Measurements from ENCODE around the gene TYW1B.
"Not testable (repeated sequence)": the region's sequence is repeated elsewhere in the genome, so short reads cannot be mapped to it uniquely, and the experiment has no call there.

Gene TYW1B

DNA sequence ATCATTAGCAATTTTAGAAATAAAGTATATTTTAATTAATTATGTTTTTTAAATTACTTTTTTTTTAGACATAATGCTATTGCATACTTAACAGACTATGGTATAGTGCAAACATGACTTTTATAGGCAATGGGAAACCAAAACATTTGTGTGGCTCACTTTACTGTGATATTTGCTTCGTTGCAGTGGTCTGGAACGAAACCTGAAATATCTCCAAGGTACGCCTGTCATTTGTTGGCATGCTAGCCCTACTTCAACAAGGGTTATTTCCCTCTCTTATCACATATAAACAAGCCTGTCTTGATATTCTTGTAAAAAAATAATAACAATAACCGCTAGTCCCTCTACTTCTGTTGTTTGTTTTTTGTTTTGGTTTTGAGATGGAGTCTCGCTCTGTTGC lies 74.2 kb downstream of the TYW1B start:
- DNase-seq = no peak

DNA sequence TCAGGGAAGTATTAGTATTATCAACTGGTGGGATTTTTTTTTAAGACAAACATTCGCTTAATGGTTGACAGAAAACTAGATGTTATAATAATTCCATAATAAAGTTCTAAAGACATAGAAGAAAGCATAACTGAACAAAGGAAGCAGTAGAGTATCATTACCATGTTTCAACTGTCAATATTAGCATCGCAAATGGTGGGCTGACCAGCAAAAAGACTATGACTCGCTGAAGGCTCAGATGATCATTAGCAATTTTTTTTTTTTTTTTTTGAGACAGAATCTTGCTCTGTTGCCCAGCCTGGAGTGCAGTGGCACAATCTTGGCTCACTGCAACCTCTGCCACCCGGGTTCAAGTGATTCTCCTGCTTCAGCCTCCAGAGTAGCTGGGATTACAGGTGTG lies 74.8 kb downstream of the TYW1B start:
- DNase-seq = not testable (repeated sequence)

DNA sequence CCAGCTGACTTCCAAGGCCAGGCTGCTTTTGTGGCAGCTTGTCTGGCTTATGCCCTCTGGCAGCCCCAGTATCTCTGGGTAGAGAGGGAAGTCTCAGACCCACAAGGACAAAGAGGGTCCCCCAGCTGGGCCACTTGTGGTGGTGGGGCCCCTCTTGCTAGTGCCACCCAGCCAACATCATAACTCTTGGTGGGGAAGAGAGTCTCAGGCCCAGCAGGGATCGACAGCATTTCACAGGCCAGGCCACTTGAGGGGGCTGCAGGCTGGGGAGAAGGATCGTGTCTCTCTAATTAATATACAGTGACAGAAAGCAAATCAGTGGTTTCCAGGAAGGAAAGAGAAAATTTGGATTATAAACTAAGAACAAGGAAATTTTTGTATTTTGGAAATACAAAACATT lies 76.0 kb downstream of the TYW1B start:
- no peak for DNase-seq

DNA sequence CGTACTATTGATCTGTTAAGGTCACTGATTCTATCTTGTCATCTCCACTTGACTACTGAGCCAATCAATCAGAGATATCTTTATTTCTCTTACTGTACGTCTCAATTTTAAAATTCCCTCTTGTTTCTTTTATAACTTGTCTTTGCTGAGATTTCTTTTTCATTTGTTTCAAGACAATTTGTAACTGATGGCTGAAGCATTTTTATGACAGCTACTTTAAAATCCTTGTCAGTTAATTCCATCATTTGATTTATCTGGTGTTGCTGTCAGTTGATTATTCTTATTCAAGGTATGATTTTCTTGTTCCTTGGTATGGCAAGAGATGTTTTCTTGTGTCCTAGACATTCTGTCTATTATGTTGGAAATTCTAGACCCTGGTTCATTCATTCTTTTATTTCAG lies 76.6 kb downstream of the TYW1B start:
- DNase-seq = no peak

DNA sequence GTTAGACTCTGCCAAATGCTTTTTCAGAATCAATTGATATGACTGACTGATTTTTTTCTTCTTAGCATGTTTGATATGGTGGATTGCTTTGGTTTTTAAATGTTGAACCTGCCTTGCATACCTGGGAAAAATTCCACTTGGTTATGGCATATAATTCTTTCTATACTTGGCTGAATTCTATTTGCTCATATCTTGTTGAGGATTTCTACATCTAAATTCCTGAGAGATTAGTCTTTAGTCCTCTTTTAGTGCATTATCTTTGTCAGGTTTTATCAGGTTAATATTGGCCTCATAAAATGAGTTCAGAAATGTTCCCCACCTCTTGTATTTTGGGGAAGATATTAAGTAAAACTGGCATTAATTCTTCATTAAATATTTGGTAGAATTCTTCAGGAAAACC lies 79.4 kb downstream of the TYW1B start:
- DNase-seq = not testable (repeated sequence)

DNA sequence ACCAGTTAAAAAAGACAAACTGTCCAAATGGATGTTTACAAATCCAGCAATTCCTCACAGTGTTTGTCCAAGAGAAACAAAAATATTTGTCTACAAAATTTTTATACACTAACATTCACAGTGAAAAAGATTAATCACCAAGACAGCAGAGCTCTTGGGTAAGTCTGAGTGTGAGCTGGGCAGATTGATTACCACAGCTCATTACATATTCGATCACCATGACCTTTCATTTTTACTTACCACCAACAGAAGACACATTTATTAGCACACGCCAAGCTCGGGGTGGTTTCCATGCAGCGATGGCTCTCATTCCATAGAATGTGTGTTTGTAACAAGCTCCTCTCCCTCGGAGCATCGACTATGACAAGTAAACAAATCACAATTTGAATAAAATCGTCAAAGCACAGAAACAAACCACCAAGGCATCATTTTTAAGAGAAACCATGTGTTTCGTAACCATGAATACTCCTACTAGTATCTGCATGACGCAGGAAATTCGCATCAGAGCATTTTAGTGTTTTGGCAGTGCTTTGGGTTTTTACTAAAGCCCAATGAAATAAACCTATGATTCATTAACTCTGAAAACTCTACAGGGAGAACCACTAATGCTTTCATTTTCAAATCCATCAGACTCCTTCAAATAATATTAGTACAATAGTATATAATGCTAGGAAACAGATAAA lies 83.6 kb downstream of the TYW1B start:
- not testable (repeated sequence) for DNase-seq

DNA sequence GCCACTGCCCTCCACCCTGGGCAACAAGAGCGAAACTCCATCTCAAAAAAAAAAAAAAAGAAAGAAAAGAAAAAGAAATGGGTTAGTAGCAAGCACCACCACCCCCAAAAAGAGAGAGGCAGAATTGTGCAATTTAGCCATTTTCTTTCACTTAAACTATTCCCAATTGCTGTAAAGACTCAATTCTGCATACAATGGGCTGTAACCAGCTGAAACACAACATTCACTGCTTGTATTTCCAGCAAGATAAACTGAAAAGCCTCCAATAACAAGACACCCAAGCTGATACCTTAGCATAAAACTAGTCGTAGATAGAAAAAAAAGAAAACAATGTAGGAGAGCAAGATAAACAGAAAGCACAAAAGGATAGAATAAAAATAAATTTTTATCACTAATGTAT lies 84.2 kb downstream of the TYW1B start:
- DNase-seq = not testable (repeated sequence)

DNA sequence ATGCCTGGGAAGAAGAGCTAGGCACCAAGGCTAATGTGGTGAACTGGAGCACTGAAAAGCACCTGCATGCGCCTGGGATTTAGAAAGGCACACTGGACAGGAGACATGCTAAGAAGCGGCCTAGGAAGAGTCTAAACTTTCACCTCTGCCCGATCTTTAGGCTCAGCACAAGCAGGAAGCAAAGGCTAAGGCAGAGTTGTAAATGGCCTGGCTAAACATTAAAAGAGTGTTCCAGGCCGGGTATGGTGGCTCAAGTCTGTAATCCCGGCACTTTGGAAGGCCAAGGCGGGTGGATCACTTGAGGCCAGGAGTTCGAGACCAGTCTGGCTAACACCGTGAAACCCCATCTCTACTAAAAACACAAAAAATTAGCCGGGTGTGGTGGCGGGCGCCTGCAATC lies 88.3 kb downstream of the TYW1B start:
- not testable (repeated sequence) for DNase-seq

DNA sequence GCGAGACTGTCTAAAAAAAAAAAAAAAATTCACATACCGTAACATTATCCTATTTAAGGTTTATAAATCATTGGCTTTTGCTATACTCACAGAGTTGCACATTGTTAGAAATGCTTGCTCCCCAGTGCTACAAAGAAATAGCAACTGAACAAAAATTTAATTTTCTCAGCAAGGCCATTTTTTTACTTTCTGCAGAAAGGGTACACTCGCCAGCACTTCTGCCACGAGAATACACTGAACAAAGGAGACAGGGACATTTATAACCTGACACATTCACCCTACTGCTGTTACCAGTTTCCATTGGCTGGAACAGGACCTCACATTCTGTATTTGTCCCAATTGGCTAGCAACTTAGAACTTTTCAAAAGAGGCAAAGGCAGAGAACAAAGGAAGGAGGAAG lies 92.1 kb downstream of the TYW1B start:
- DNase-seq = not testable (repeated sequence)

DNA sequence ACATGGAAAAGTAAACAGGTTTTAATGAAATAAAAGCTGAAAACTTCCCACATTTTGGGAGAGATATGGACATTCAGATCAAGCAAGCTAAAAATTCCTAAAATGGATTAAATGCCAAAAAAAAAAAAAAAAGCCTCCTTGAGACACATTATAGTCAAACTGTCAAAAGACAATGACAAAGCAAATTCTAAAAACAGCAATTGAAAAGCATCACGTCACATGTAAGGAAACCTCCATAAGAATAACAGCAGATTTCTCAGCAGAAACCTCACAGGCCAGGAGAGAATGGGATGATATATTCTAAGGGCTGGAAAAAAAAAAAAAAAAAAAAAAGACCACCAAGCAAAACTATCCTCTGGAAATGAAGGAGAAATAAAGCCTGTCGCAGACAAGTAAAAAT lies 97.2 kb downstream of the TYW1B start:
- not testable (repeated sequence) for DNase-seq

DNA sequence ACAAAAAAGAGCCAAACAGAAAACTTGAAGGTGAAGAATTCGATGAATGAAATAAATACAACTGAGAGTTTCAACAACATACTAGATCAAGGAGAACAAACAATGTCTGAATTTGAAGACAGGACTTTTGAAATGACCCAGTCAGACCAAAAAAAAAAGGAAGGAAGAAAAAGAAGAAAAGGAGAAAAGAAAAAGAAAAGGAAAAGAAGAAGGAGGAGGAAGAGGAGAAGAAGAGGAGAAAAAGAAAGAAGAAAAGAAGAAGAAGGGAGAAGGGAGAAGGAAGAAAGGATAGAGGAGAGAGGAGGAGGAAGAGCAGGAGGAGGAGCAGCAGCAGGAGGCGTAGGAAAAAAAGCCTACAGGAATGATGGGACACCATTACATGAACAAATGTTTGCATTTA lies 97.6 kb downstream of the TYW1B start:
- not testable (repeated sequence) for DNase-seq

DNA sequence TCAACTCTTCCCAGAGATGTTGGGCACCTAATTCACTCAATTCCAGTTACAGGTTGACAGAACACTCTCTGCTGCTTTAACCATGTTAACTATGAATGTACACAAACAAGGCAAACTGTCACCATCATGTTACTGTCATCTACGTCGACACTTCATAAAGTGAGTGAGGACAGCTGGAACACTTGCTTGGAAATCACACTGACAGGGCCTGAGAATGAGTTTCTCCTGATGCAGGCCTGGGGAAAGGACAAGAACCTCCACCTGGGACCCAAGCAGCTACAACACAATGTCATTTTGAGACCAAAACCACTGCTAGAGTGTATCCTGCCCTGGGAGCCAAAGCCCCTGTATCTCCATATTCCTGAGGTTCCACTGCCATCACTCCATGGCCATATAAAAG lies 98.9 kb downstream of the TYW1B start:
- not testable (repeated sequence) for DNase-seq

DNA sequence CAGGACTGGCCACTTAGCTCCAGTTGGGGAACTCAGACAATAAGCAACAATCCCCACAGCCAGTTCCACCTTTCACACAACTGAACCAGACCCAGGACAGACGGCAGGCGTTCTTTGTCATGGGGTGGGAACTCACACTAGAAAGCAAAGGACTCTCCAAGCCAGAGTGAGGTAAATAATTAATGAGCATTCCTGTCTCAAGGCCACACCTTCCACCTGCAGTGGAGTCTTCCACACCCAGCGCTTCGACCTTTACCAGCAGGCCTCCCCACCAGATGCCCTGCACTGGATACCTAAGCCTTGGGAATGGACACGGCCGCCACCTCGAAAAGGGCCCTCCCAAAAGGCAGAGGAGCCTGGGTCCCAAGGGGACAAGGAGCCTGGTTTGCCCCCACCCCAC lies 105.3 kb downstream of the TYW1B start:
- not testable (repeated sequence) for DNase-seq

DNA sequence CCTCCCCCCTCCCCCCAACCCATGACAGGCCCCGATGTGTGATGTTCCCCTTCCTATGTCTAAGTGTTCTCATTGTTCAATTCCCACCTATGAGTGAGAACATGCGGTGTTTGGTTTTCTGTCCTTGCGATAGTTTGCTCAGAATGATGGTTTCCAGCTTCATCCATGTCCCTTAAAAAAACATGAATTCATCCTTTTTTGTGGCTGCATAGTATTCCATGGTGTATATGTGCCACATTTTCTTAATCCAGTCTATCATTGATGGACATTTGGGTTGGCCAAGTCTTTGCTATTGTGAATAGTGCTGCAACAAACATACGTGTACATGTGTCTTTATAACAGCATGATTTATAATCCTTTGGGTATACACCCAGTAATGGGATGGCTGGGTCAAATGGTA lies 107.1 kb downstream of the TYW1B start:
- not testable (repeated sequence) for DNase-seq

DNA sequence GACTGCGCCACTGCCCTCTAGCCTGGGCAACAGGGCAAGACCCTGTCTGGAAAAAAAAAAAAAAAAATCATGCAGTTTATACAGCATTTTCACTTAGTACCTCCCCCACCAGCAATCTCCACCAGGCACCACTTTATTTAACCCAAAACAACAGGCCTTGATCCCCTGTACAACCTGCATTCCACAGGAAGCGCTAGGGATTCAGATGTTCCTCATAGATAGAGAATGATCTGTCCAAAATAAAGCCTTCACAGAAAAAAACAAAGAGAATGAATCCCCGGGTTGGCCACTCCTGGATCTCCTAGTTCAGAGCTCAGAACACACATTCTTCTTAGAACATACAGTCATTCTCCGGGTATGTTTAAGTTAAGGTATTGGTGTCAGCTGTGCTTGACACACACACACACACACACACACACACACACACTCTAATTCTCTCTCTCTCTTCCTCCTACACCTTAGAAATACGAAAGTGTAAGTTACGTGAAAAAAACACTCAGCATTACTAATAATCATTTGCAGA lies 110.7 kb downstream of the TYW1B start:
- not testable (repeated sequence) for DNase-seq

DNA sequence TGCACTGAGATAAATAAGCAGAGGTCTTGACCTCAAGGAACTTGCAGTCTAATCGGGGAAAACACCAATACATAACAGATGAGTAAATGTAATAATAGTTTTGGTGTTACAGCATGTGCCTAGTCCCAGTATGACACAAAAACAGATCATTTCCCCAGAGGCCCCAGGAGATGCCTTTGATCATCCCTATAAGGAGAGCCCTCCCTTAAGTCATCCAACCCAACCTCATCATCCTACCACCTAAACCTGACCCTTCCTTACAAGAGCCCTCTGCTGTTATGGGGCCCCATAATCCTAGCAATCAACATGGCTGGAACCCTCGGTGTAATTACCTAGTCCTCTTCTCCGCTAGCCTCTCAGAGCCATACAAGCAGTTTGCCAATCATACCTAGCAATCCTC lies 116.1 kb downstream of the TYW1B start:
- not testable (repeated sequence) for DNase-seq

DNA sequence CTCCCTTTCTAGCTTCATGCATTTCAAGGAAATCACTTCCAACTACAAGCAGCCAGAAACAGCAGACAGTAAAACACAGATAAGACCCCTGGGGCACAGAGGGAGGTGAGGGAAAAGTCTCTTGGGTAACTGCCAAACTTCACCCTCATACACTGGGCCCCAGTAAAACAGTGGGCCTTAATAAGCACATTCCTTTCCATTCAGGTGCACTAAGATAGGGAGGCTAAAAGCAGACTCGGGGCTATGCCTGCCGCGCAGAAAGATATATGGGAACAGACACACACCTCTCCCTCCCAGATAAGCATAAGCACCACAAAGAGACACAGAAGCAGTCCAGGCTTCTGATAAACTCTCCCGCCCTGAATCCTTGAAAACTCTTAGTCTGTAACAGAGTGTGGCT lies 117.0 kb downstream of the TYW1B start:
- no peak for DNase-seq

DNA sequence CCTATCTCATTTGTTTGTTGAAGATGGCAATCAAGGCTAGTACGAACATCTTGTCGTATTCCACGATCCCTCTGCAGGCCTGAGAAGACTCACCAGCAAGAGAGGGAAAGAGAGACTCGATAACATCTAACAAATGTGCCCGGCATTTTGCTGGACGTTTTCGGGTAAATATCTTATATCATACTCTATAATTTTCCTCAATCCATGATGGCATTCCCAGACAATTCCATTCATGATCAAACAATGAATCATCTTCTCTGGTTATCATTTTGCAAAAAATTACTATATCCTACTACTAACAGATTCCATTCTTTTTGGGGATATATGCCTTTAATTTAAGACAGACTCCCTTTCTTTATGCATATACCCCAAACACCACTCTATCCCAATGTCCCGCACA lies 118.1 kb downstream of the TYW1B start:
- DNase-seq = no peak

DNA sequence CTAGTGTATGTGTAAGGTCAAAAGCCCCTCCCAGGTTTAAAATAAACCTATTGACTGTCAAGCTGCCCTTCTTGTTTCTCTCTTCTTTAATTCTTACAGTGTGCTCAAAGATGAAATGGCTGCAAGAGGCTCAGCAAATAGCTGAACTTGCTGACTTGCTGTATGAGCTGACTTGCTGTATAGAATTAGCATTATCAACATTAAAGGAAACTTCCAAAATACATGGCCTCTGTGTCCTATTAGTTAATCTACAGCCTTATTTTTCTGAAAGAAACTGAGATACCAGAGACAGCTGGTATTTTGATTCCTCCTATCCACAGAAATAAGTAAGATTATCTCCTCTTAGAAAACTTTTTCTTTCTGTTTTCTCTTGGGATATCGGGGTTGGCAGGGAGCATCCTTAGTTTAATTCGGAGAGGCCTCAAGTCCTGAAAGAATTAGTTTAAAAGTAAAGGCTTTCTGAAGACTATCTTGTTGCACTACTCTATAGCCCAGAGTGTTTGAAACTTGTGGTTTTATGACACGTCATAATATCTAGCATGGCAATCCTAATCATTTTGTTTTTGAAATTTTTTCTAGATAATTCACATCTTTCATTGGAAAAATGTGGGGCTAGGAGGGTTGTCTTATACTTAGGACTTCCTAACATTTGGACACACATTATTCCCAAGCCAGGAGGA lies 119.5 kb downstream of the TYW1B start:
- DNase-seq = not testable (repeated sequence)

DNA sequence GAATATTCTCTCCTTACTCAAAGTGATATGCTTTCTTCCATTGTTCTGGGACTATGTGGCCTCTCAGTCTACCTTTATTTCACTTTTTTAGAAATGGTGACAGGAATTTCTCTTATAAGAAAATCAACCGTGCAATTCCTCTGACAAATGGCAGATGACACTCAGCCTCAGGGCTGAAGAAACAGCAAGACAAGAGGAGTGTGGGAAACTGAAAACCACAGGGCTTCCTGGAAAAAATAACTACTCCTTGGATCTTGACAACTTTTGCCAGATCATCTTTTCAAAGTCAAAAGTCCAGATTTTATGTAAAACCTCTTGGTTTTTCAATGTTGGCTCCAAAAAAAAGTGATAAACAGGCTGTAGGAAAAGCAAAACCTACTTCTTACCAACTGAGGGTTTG lies 121.5 kb downstream of the TYW1B start:
- no peak for DNase-seq

DNA sequence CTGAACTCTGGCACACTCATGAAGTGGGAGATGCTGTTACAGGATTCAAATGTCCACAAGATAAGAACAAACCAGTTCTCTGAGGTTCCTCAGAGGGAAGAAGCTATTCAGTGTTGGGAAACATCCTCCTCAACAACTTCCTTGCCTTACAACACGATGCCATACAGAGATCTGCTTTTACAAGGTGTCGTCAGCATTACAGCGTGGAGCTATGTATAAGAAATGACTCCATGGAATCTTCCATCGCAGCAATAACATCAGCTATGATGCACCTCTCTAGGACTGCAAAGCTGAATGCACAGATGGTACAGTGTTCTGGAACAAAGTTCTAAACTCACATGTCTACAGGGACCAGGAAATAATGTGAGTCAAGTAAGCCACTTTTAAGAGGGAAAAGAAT lies 122.3 kb downstream of the TYW1B start:
- not testable (repeated sequence) for DNase-seq

DNA sequence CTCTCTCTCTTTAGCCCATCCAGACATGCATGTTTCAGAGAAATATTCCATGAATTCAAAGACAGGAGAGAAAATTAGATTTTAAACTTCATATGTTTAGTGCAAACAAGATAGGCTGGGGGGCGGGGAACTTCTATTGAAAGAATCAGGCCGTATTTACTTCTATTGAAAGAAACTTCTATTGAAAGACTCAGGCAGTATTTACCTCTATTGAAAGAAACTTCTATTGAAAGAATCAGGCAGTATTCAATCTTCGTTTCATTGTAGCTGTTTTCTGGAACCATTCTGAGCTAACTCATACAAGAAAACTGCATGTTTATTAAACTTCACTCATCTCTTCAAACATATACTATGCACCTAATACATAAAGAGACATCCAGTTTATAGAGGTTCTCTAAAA lies 123.1 kb downstream of the TYW1B start:
- no peak for DNase-seq

DNA sequence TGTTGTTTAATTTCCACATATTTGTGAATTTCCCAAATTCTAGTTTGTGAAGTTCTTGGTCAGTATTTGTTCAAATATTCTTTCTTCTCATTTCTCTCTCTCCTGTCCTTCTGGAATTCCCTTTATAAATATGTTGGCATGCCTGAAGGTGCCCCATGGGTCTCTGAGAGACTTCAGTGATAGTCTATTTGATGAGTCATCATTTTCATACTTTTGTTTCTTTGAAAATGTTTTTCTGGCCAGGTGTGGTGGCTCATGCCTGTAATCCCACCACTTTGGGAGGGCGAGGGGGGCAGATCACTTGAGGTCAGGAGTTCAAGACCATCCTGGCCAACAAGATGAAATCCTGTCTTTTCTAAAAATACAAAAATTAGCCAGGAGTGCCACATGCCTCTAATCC lies 127.5 kb downstream of the TYW1B start:
- not testable (repeated sequence) for DNase-seq

DNA sequence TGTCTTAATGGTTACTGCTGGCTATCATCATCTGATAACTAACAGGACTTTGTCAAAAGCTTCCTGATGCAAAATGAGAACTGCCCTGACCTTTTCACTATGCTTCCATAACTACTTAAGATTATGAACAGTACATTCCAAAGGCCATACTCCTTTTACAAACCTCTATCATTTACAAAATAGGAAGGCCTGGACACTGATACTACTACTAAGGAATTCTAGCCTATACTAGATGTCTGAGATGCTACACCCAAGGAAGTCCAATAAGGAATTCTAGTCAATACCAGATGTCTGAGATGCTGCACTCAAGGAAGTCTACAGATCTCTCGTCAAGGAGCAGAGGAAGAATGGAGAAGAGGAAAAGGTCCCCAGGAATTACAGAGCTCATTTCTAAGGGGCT lies 130.9 kb downstream of the TYW1B start:
- not testable (repeated sequence) for DNase-seq
